HEK293 (cell line): ENCODE data around the gene POLD3.

Source experiments
- CTCF ChIP-seq: fragments of 450-650 bp; formaldehyde crosslinking; IDR thresholded peaks from 2 replicates; pipeline ENCODE4 v1.5.1; 2016; ENCODE audit warnings: missing biosample characterization, missing genetic modification characterization
- MYNN ChIP-seq: fragments of 450-650 bp; formaldehyde crosslinking; IDR thresholded peaks from 2 replicates; pipeline ENCODE4 v1.5.1; 2016; ENCODE audit warnings: missing biosample characterization, missing genetic modification characterization, borderline replicate concordance
- REST ChIP-seq: fragments of 450-650 bp; formaldehyde crosslinking; IDR thresholded peaks from 2 replicates; pipeline ENCODE4 v1.5.1; 2016; ENCODE audit warnings: missing biosample characterization, missing genetic modification characterization
- WT1 ChIP-seq: fragments of 450-650 bp; formaldehyde crosslinking; IDR thresholded peaks from 2 replicates; pipeline ENCODE4 v1.5.1; 2016; ENCODE audit warnings: missing biosample characterization, missing genetic modification characterization
- ZNF132 ChIP-seq: fragments of 450-650 bp; formaldehyde crosslinking; IDR thresholded peaks from 2 replicates; pipeline ENCODE4 v1.5.1; 2017; ENCODE audit warnings: missing biosample characterization, missing genetic modification characterization, borderline replicate concordance
- ZNF138 ChIP-seq: fragments of 450-650 bp; formaldehyde crosslinking; IDR thresholded peaks from 2 replicates; pipeline ENCODE4 v1.5.1; 2016; ENCODE audit warnings: missing biosample characterization, missing genetic modification characterization, borderline replicate concordance
- ZNF366 ChIP-seq: fragments of 450-650 bp; formaldehyde crosslinking; conservative IDR thresholded peaks from 2 replicates; pipeline ENCODE4 v1.5.1; 2016; ENCODE audit warnings: missing biosample characterization, missing genetic modification characterization
- ZNF394 ChIP-seq: fragments of 450-650 bp; formaldehyde crosslinking; IDR thresholded peaks from 2 replicates; pipeline ENCODE4 v1.5.1; 2016; ENCODE audit warnings: missing biosample characterization, missing genetic modification characterization, mild to moderate bottlenecking, moderate library complexity, borderline replicate concordance
- ZNF416 ChIP-seq: fragments of 450-650 bp; formaldehyde crosslinking; IDR thresholded peaks from 2 replicates; pipeline ENCODE4 v1.5.1; 2016; ENCODE audit warnings: missing biosample characterization, missing genetic modification characterization
- ZNF423 ChIP-seq: fragments of 450-650 bp; formaldehyde crosslinking; IDR thresholded peaks from 2 replicates; pipeline ENCODE4 v1.5.1; 2016; ENCODE audit warnings: missing biosample characterization, missing genetic modification characterization
- ZNF549 ChIP-seq: fragments of 450-650 bp; IDR thresholded peaks from 2 replicates; pipeline ENCODE4 v1.5.1; 2018; ENCODE audit warnings: missing biosample characterization, missing genetic modification characterization, mild to moderate bottlenecking, inconsistent platforms, moderate library complexity
- ZNF843 ChIP-seq: fragments of 450-650 bp; formaldehyde crosslinking; IDR thresholded peaks from 2 replicates; pipeline ENCODE4 v1.5.1; 2016; ENCODE audit warnings: missing biosample characterization, missing genetic modification characterization
- ZSCAN23 ChIP-seq: fragments of 450-650 bp; formaldehyde crosslinking; IDR thresholded peaks from 2 replicates; pipeline ENCODE4 v1.5.1; 2016; ENCODE audit warnings: missing biosample characterization, missing genetic modification characterization

GRCh38 chr11:74568028-74568427 lies 24.4 kb upstream of the POLD3 start:
- TF ChIP-seq CTCF (tag by site-specific recombination) (no peak), ZNF549 (tag by site-specific recombination) (no peak), ZNF423 (tag by site-specific recombination) (no peak), ZNF366 (tag by site-specific recombination) (no peak), WT1 (tag by site-specific recombination) (no peak), ZNF843 (tag by site-specific recombination) (no peak), ZNF132 (no peak), ZNF416 (no peak), ZNF394 (tag by site-specific recombination) (no peak), MYNN (tag by site-specific recombination) (no peak), REST (tag by site-specific recombination) (no peak), ZSCAN23 (no peak), ZNF138 (tag by site-specific recombination) (no peak)
